ENCODE measurements around the gene ARHGAP20. TPM values are rescaled to one million over a fixed set of nuclear protein-coding genes. Genes with fewer than 3 reads are reported as not detected.

Gene ARHGAP20
- total and polyA plus RNA-seq, 2 of the 8 experiments (the other 6 are each of a cell fraction or from before 2014, with no cell fraction given): 0.05 to 0.28 TPM

GRCh38 chr11:110564676-110565356 lies 147.4 kb downstream of the ARHGAP20 start:
- peak overlapping the region; percentile 25 to 29 for H3K4me2 ChIP-seq (ENCODE audit: insufficient read depth in 1 of 2, low read depth in 2 of 2, low read length in 2 of 2)

More at GRCh38 chr11:110564676-110565356, 147.4 kb downstream of the ARHGAP20 start:
- Histone ChIP-seq H3K79me1 (ENCODE audit: low read depth, low read length) (no peaks in the 10 kb centered on the region), H4K5ac (ENCODE audit: insufficient read length, low read depth, low read length) (no peak overlapping the region), H2AK5ac (ENCODE audit: low read depth, low read length) (no peak overlapping the region), H2BK120ac (replicated peaks; ENCODE audit: low read depth, low read length) (no peak overlapping the region), H2BK5ac (ENCODE audit: low read depth, low read length) (peak overlapping the region; percentile 55; the same call in 1 of the 2 replicates), H4K20me1 (replicated peaks in 1 of 2; ENCODE audit: control insufficient read depth in 1 of 2, insufficient read depth in 2 of 2, low read length in 2 of 2) (no peaks in the 10 kb centered on the region), H3K9me3 (ENCODE audit: insufficient read depth in 2 of 2, low read depth in 1 of 2, low read length in 1 of 2) (no peaks in the 10 kb centered on the region), H2BK12ac (ENCODE audit: low read depth, low read length) (peak overlapping the region; percentile 86), H4K8ac (ENCODE audit: extremely low read depth, insufficient read depth, low read length) (no peak overlapping the region), H3K56ac (replicated peaks; ENCODE audit: insufficient read length, low read depth, low read length) (no peak overlapping the region), H3K27ac (ENCODE audit: low read depth, low read length) (no peak overlapping the region), H3K23ac (ENCODE audit: insufficient read length) (no peak overlapping the region), H4K91ac (replicated peaks; ENCODE audit: insufficient read length, low read length) (no peak overlapping the region), H3K4me3 (ENCODE audit: extremely low read depth in 1 of 4, insufficient read depth in 2 of 4, low read depth in 3 of 4, low read length in 4 of 4) (peak overlapping the region in 1 of 4 experiments; percentile 5; a peak in 1 of 8 replicates), H2AFZ (ENCODE audit: low read length) (0 out of 2 replicates have a peak overlapping the region, but pooled peaks have one; percentile 6), H2BK15ac (ENCODE audit: low read length) (peak overlapping the region; percentile 88; the same call in 1 of the 2 replicates), H3K79me2 (ENCODE audit: control insufficient read depth in 1 of 2, insufficient read depth in 2 of 2, low read length in 2 of 2) (no peaks in the 10 kb centered on the region), H3K36me3 (ENCODE audit: control insufficient read depth in 2 of 4, insufficient read depth in 4 of 4, low read length in 3 of 4) (no peaks in the 10 kb centered on the region), H3K27me3 (replicated peaks in 1 of 4; ENCODE audit: control insufficient read depth in 3 of 4, extremely low read depth in 1 of 4, insufficient read depth in 3 of 4, low read length in 3 of 4) (no peaks in the 10 kb centered on the region; a peak in 1 of 7 replicates), H3K23me2 (ENCODE audit: low read depth, low read length) (no peaks in the 10 kb centered on the region; the same call in 1 of the 2 replicates), H3K4ac (replicated peaks; ENCODE audit: insufficient read length, low read depth, low read length) (no peak overlapping the region), H3K14ac (ENCODE audit: insufficient read length) (no peak overlapping the region), H3K9ac (replicated peaks in 1 of 4; ENCODE audit: extremely low read depth in 1 of 4, low read depth in 3 of 4, low read length in 3 of 4) (no peak overlapping the region), H3K4me1 (replicated peaks in 1 of 4; ENCODE audit: control insufficient read depth in 3 of 4, insufficient read depth in 4 of 4, low read length in 3 of 4) (peaks cover 0 to 14% (median 6%) of the 10 kb centered on the region in 4 experiments; a peak in 4 of 7 replicates), H2BK20ac (ENCODE audit: low read length) (peak overlapping the region; percentile 80; the same call in 1 of the 2 replicates), H3K18ac (ENCODE audit: extremely low read depth, low read length) (no peak overlapping the region; the same call in 1 of the 2 replicates)
- DNase-seq (ENCODE audit: low read depth in 1 of 2, low spot score in 2 of 2): no peak
- CTCF ChIA-PET (ENCODE audit: partially characterized antibody): interaction anchor here (1.0 to 2.1 kb wide), 4 partner anchors 9 to 858 kb away, joined by 3 to 6 read pairs (median 5); no protein-coding TSS in a partner anchor
- peak; percentile 61 for TF ChIP-seq ASH2L (IDR thresholded peaks at IDR 0.05; ENCODE audit: low read length)
- TF ChIP-seq SP1 (IDR thresholded peaks at IDR 0.05; ENCODE audit: low read depth, low read length): 0 out of 2 replicates have a peak, but pooled peaks have one; percentile 26
- TF ChIP-seq POU5F1 (IDR thresholded peaks at IDR 0.05; ENCODE audit: low read depth, low read length): peak; percentile 47; the same call in 1 of the 2 replicates
- no peak for TF ChIP-seq CREB1 (IDR thresholded peaks at IDR 0.05)
- no peak for TF ChIP-seq CBX8 (IDR thresholded peaks at IDR 0.05; ENCODE audit: borderline replicate concordance, low read depth, low read length)
- peak; percentile 55 for TF ChIP-seq NANOG (IDR thresholded peaks at IDR 0.05; ENCODE audit: insufficient read depth, low read depth, low read length, poor library complexity, severe bottlenecking)
- no peak for TF ChIP-seq TAF7 (optimal IDR thresholded peaks at IDR 0.05; ENCODE audit: borderline replicate concordance, low read depth, low read length)
- FAIRE-seq: no peak
- WGBS, 2 experiments (ENCODE audit: extremely low coverage in 1 of 2, insufficient coverage in 1 of 2, insufficient read length in 1 of 2, insufficient replicate concordance in 2 of 2, low coverage in 1 of 2, low lambda C conversion rate in 2 of 2, missing lambda C conversion rate in 1 of 2): 51% methylated on average over 8 of the region's 8 CpGs; no CpG with 5 or more reads in 1 of the 2 experiments
- POLR2A ChIA-PET (ENCODE audit: partially characterized antibody): no interaction called here

Measured in H1 (cell line).